Omental fat pad (tissue), 4 donors: Measurements from ENCODE around the gene DENND1B. TPM values are rescaled to one million over a fixed set of nuclear protein-coding genes. Genes with fewer than 3 reads are reported as not detected.

Experiments used
- ATAC-seq: fragments of 150-250 bp; one replicate; pipeline ENCODE4 v1.9.1; 2016; ENCODE audit warnings: mild to moderate bottlenecking, moderate library complexity; ENCODE audit not compliant: low FRiP score
- DNase-seq: peaks from one replicate; pipeline ENCODE4 v3.0.0-alpha.2; 2019; ENCODE audit warnings: low spot score
- CTCF ChIP-seq, 3 donors: fragments of 450-650 bp; IDR thresholded peaks; one replicate each; pipeline ENCODE4 v1.5.1; 2016 to 2017; ENCODE audit warnings: antibody characterized with exemption in 3 of 3, mild to moderate bottlenecking in 3 of 3, moderate library complexity in 2 of 3
- total RNA-seq, 4 donors: library from RNA; depleted of rRNA; stranded (reverse); fragments of >200 nt; gene quantifications; one replicate each; pipeline ENCODE4 v1.1.0, GENCODE V29; 2016

Gene DENND1B
- total RNA-seq: 10 to 100 TPM in 2 of 4 donors, 1 to 10 TPM in 2; 8.3 to 16.6 (median 11.1) TPM

- DNase-seq: no peak
- peak; percentile 31 for ATAC-seq
- TF ChIP-seq CTCF (IDR thresholded peaks at IDR 0.05): no peak
Observed at GRCh38 chr1:197775282-197776262, at the start of gene DENND1B. DENND1B (minus strand) TSS chr1:197775480; CDS start chr1:197775155, 325 bp downstream.

GRCh38 chr1:197814306-197814705 lies 39.0 kb upstream of the DENND1B start:
- TF ChIP-seq CTCF (IDR thresholded peaks at IDR 0.05): no peak
- DNase-seq (no peak), ATAC-seq (no peak)

GRCh38 chr1:197813741-197814140 lies 38.5 kb upstream of the DENND1B start:
- no peak for TF ChIP-seq CTCF (IDR thresholded peaks at IDR 0.05)
- ATAC-seq (no peak), DNase-seq (no peak)

GRCh38 chr1:197811769-197812168 lies 36.5 kb upstream of the DENND1B start:
- no peak for ATAC-seq
- TF ChIP-seq CTCF (IDR thresholded peaks at IDR 0.05): no peak

GRCh38 chr1:197810812-197811211 lies 35.5 kb upstream of the DENND1B start:
- ATAC-seq (no peak), DNase-seq (no peak)
- TF ChIP-seq CTCF (IDR thresholded peaks at IDR 0.05): no peak

More at GRCh38 chr1:197811769-197812168, 36.5 kb upstream of the DENND1B start:
- no peak for DNase-seq

GRCh38 chr1:197808880-197809279 lies 33.6 kb upstream of the DENND1B start:
- TF ChIP-seq CTCF (IDR thresholded peaks at IDR 0.05): no peak
- no peak for DNase-seq
- ATAC-seq: no peak
